Stomach (tissue), 9 donors: Measurements from ENCODE around the gene DEPDC5. TPM values are rescaled to one million over a fixed set of nuclear protein-coding genes. Genes with fewer than 3 reads are reported as not detected.

ENCODE experiments used
- DNase-seq, 2 donors: peaks; one replicate each; pipeline versions ENCODE4 v3.0.0 to v3.0.0-alpha.2; 2013 to 2019
- H3K27ac ChIP-seq, 5 donors: fragments of 200-600 bp in 4 of 5; sonication (generic) in 4 of 5; one replicate each; pipeline ENCODE4 v1.5.1; 2013 to 2019; ENCODE audit warnings: mild to moderate bottlenecking in 1 of 5, moderate library complexity in 1 of 5
- H3K27me3 ChIP-seq, 3 donors: fragments of 200-600 bp; sonication (generic); one replicate each; pipeline ENCODE4 v1.5.1; 2017 to 2019; ENCODE audit warnings: mixed run types in 1 of 3
- H3K36me3 ChIP-seq, 4 donors: fragments of 200-600 bp; sonication (generic); 1 replicate in 3 of 4; 2 replicates in 1 of 4; pipeline ENCODE4 v1.5.1; 2016 to 2019
- H3K4me1 ChIP-seq, 4 donors: fragments of 200-600 bp; sonication (generic); one replicate each; pipeline ENCODE4 v1.5.1; 2016 to 2019
- H3K4me3 ChIP-seq, 4 donors: fragments of 200-600 bp; sonication (generic) in 3 of 4; one replicate each; pipeline ENCODE4 v1.5.1; 2016 to 2019; ENCODE audit warnings: mild to moderate bottlenecking in 1 of 4
- H3K9me3 ChIP-seq, 4 donors: fragments of 200-600 bp; sonication (generic); one replicate each; pipeline ENCODE4 v1.5.1; 2016 to 2019
- CTCF ChIP-seq, 7 experiments: fragments of 450-650 bp in 4 of 7; fragments of 200-600 bp in 3 of 7; sonication (generic) in 3 of 7; IDR thresholded peaks; one replicate each; pipeline ENCODE4 v1.5.1; 2016 to 2019; ENCODE audit warnings: antibody characterized with exemption in 7 of 7, control low read depth in 2 of 7, mild to moderate bottlenecking in 1 of 7
- EP300 ChIP-seq: sonication (generic); formaldehyde crosslinking; IDR thresholded peaks from one replicate; pipeline ENCODE4 v1.6.1; 2017; ENCODE audit warnings: antibody characterized with exemption
- POLR2A ChIP-seq, 4 donors: fragments of 450-650 bp; IDR thresholded peaks; one replicate each; pipeline ENCODE4 v1.6.1; 2016; ENCODE audit warnings: antibody characterized with exemption in 4 of 4, control low read depth in 2 of 4, mild to moderate bottlenecking in 1 of 4, moderate library complexity in 1 of 4
- POLR2AphosphoS5 ChIP-seq, 3 donors: sonication (generic); formaldehyde crosslinking; IDR thresholded peaks; one replicate each; pipeline ENCODE4 v1.6.1; 2016; ENCODE audit warnings: antibody characterized with exemption in 3 of 3
- WGBS, 5 donors: extraction: QIAGEN DNeasy Blood & Tissue Kit in 3 of 5; methylation state at CpG; one replicate each; pipeline versions ENCODE4 v1.1.5 to v1.1.7; 2013 to 2018; 5-methylcytosine and 5-hydroxymethylcytosine counted together
- intact Hi-C: fragments of 100-400 bp; cut with DNase I; formaldehyde crosslinking; loops from one replicate; pipeline ENCODE4 v1.15.1; 2023; ENCODE audit warnings: low total_unique reads
- polyA plus RNA-seq, 3 donors: library from polyadenylated mRNA; stranded (reverse); fragments of 200-250 nt; gene quantifications; one replicate each; pipeline ENCODE4 v1.2.3, GENCODE V29; 2013
- total RNA-seq, 5 donors: library from RNA; depleted of rRNA; stranded (reverse); fragments of >200 nt; gene quantifications; one replicate each; pipeline versions ENCODE4 v1.1.0 to v1.2.3, GENCODE V29; 2014 to 2016
- donor health status: healthy with polysubstance abuse.
- donor health status: Bipolar disorder and iron deficiency.
- donor health status: healthy.

DEPDC5 gene
- total and polyA plus RNA-seq, 8 donors: 4.7 to 39.1 (median 20.2) TPM

- Histone ChIP-seq H3K4me1 (peaks cover 0 to 20% (median 8%) of the 10 kb centered on the region in 4 donors), H3K4me3 (no peak overlapping the region), H3K27ac (peak overlapping the region in 2 of 5 donors; percentile 55 to 59), H3K36me3 (peaks cover 0 to 86% (median 66%) of the 10 kb centered on the region in 4 donors), H3K9me3 (no peaks in the 10 kb centered on the region), H3K27me3 (no peaks in the 10 kb centered on the region)
- intact Hi-C loops: no loop called here
- DNase-seq: no peak
- 16 to 48% (median 24%) methylated on average over 1 of the region's 1 CpG for WGBS, 5 donors
- peak in 2 of 3 donors; percentile 16 to 37 for TF ChIP-seq POLR2AphosphoS5 (IDR thresholded peaks at IDR 0.05)
- no peak for TF ChIP-seq POLR2A (IDR thresholded peaks at IDR 0.05)
- no peak for TF ChIP-seq EP300
Measured at GRCh38 chr22:31829505-31829904, 75.7 kb downstream of the DEPDC5 start.

GRCh38 chr22:31830721-31831070 lies 76.9 kb downstream of the DEPDC5 start:
- Histone ChIP-seq H3K27me3 (no peaks in the 10 kb centered on the region), H3K4me3 (no peak overlapping the region), H3K4me1 (peaks cover 0 to 20% (median 8%) of the 10 kb centered on the region in 4 donors), H3K36me3 (peaks cover 0 to 86% (median 66%) of the 10 kb centered on the region in 4 donors), H3K27ac (peak overlapping the region in 2 of 5 donors; percentile 2 to 59), H3K9me3 (no peaks in the 10 kb centered on the region)
- no peak for DNase-seq
- intact Hi-C loops: no loop called here
- TF ChIP-seq POLR2AphosphoS5 (IDR thresholded peaks at IDR 0.05) (no peak), CTCF (IDR thresholded peaks at IDR 0.05) (no peak)
- 22 to 49% (median 44%) methylated on average over 1 of the region's 1 CpG for WGBS, 5 donors

GRCh38 chr22:31833930-31834329 lies 80.1 kb downstream of the DEPDC5 start:
- Histone ChIP-seq H3K4me3 (no peak overlapping the region), H3K27me3 (no peaks in the 10 kb centered on the region), H3K27ac (no peak overlapping the region), H3K9me3 (no peaks in the 10 kb centered on the region), H3K4me1 (peaks cover 0 to 20% (median 8%) of the 10 kb centered on the region in 4 donors), H3K36me3 (peaks cover 11 to 88% (median 68%) of the 10 kb centered on the region in 4 donors)
- TF ChIP-seq POLR2AphosphoS5 (IDR thresholded peaks at IDR 0.05) (no peak), POLR2A (IDR thresholded peaks at IDR 0.05) (no peak), CTCF (IDR thresholded peaks at IDR 0.05) (no peak), EP300 (no peak)
- DNase-seq: no peak
- intact Hi-C loops: no loop called here
- WGBS, 5 donors: 82 to 100% (median 95%) methylated on average over 1 of the region's 1 CpG

GRCh38 chr22:31836010-31836409 lies 82.2 kb downstream of the DEPDC5 start:
- WGBS, 5 donors: 87 to 96% (median 89%) methylated on average over 5 of the region's 5 CpGs

More at GRCh38 chr22:31836010-31836409, 82.2 kb downstream of the DEPDC5 start:
- no peak for DNase-seq
- H3K4me3 ChIP-seq: no peak overlapping the region
- no peak overlapping the region for H3K27ac ChIP-seq
- H3K9me3 ChIP-seq: no peaks in the 10 kb centered on the region
- H3K36me3 ChIP-seq: peaks cover 11 to 96% (median 85%) of the 10 kb centered on the region in 4 donors
- H3K4me1 ChIP-seq: peaks cover 0 to 3% (median 0%) of the 10 kb centered on the region in 4 donors
- H3K27me3 ChIP-seq: no peaks in the 10 kb centered on the region
- intact Hi-C loops: no loop called here
- TF ChIP-seq POLR2A (IDR thresholded peaks at IDR 0.05) (no peak), POLR2AphosphoS5 (IDR thresholded peaks at IDR 0.05) (no peak), EP300 (no peak), CTCF (IDR thresholded peaks at IDR 0.05) (no peak)
